Activated T-helper 1 cell treated with anti-CD3 and anti-CD28 coated beads, Interleukin-2, amount 50 U/mL, for 16 hours (primary cell): ENCODE measurements around the gene KCNH1.

Experiments used
- DNase-seq, 2 donors: peaks; one replicate each; pipeline ENCODE4 v3.0.0-alpha.2; 2020; ENCODE audit warnings: low read depth in 1 of 2, low spot score in 1 of 2

The KCNH1 gene

DNA sequence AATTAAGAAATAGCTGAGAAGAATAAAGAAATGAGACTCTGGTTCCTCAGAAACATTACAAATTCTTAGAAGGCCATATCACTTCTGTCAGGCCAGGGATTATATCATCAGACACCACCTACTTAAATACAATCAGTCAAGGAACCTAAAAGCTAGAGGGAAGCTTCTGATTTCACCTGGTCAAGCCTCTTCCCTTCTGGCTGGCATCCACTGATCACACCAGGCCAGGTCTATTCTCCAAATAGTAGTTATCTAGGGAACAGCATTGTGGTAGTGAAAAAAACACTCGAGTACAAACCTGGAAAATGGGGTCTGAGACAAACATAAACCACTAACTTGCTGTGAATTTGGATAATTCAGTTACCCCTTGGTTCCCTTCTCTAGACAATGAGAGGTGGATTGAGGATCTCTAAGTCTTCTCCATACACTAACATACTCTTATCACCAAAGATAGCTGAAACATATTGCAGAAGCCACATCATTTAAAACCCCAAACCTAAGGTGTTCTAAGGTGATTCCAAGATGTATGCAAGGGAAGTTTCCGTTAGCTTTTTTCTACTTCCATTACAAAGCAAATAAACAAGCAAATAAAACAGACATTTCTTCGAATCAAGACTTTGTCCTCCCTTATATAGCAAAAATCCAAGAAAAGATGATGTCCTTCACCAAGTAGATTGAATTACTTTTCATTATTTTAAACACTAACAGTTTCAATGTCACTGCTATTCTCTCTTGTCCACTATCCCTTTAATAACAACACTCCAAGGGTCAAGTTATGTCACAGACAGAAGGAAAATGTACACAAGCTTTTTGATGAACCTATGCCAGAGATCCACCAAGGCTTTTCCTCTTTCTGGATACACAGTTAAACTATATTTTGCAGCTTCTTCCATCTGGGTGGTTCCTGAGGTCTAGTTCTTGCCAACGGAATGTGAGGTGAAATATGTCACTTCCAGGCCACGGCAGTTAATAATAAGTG, 212.9 kb downstream of the KCNH1 start:
- no peak for DNase-seq

DNA sequence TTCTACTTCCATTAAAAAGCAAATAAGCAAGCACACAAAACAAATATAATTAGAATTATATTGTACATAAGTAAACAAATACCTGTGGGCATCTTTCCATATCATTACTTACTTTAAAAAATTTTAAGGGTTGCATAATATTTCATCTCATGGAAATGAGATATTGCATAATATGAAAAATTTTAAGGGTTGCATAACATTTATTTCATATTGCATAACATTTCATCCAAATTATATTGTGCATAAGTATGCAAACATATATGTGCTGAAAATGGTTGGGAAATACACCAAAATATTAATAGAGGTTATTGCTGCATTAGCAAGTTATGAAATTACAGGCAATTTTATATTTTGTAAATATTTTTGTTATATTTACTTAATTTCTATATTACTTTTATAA, 213.7 kb downstream of the KCNH1 start:
- DNase-seq, result no peak

DNA sequence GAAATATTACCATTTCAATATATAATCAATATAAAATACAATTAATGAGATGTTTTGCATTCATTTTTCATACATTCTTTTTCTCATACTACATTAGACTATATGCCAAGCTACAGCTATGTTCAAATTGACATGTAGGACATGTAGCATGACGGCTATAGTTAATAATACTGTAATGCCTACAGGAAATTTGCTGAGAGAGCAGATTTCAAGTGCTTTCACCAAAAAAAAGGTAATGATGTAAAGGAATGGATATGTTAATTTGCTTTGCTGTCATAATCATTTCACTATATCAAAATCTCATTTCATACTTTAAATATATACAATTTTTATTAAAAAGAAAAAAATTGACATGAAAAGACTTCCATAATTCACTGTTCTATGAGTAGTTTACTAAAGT, 215.1 kb downstream of the KCNH1 start:
- DNase-seq, result no peak

DNA sequence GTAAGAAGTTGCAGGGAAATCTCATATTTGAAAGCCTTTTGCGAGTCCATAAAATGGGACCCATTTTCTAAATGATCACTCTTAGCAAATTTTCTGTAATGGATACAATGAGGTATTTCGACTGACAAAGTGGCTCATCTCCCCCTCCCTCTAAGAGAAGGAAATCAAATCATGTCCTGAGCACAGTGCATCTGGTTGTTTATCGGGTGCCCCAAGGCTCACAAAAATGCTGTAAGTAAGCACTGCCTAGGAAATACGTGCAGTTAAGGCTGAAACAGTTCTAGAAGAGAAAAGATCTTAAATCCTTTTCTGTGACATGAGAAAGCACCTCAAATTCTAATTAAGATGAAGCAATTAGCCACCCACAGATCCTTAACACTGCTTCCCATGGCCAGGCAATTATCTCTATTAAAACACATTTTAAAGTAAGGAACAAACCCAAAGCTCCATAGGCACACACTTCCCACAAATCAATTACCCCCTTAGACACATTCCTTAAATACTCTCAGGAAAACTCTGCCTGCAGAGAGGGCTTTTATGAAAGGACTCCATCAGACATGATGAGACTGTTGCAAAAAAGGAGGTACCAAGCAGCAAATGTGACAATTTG, 216.3 kb downstream of the KCNH1 start:
- no peak for DNase-seq

DNA sequence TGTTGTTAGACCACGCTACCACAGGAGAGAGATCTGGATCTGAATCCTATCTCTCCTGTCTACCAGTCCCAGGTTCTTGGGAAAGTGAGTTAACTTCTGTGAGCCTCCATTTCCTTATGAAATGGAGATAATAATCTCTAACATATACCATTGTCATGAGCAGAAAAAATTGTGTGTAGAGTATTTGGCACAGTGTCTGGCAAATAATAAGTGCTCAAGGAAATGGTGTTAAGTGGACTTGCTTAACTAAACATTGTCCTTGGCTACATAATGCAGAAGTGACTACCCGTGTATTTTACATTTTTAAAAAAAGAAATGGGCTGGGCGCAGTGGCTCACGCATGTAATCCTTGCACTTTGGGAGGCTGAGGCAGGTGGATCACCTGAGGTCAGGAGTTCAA, 217.4 kb downstream of the KCNH1 start:
- no peak for DNase-seq

DNA sequence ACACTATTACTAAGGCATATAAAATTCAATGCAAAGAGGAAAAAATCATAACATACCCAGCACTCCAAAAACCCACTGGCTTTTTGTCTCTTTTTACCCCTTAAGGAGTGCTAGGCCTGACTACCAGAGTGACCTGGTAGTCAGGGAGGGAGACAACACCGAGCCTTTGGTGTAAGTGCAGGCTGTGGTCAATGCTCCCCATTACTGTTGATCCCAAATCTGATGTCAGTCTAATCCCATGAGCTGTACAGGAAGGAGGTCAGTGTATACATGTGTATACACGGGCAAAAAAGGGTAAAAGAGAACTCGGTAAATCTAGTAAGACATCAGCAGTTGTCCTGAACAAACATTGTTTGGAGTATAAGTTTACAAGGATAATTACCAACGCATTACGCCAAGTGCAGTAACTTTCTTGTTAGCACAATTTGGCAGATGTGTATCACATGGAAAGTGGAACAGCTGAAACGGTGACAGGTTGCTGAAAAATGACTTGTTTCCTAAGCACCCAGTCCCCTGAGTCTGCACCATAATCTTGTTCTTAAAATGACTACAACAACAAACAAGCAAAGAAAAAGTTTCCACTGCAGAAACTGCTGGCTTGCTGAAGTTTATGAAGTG, 217.9 kb downstream of the KCNH1 start:
- no peak for DNase-seq

DNA sequence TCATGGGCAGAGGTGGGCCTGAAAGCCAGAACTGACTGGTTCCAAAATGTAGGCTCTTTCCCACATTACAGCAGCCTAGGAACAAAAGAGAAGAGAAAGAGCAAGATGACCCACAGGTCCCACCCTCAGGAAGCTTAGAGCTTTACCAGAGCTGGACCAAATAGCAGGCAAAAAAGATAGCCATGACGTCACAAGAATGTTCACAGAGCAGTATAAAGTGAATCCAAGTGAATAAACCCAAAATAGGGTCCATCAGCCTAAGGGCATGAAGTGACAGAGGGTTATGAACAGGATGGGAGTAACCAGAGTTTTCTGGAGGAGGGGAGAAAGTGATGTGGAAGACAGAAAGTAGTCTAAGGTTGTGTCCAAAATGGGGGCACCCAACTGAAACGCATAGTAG, 221.2 kb downstream of the KCNH1 start:
- no peak for DNase-seq

DNA sequence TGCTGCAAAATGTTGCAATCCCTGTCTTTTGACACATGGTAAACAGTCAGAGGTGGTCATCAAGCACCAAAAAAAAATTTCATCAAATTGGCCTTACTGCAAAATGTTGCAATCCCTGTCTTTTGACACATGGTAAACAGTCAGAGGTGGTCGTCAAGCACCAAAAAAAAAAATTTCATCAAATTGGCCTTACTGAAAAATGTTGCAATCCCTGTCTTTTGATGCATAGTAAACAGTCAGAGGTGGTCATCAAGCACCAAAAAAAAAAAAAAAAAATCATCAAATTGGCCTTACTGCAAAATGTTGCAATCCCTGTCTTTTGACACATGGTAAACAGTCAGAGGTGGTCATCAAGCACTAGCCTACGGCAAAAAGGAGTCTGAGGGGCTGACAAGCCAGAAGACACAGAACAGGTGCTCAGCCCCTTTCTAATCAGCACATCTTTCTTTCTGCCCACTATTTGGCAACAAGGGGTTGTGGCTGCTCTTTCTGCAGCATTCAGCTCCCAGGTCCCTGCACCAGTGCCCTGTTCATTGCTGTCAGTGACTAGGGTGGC, 223.8 kb downstream of the KCNH1 start:
- no peak for DNase-seq

DNA sequence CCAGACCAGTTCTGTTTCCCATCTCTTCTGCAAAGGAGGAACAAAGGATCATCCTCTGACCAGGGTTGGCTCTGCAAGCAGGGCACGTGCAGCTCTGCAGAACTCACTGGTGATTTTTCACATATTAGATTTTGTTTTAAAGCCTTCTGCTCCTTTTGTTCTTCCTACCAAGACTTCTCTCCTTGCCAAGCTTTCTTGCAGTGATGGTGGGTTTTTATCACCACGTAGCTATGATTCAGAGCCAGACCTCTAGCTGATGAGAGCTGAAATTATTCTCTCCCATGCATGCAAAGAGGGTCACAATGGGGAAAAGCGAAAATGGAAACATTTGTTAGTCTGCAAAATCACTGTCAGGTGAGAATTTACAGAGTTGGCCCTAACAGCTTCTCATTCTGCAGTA, 225.2 kb downstream of the KCNH1 start:
- no peak for DNase-seq

DNA sequence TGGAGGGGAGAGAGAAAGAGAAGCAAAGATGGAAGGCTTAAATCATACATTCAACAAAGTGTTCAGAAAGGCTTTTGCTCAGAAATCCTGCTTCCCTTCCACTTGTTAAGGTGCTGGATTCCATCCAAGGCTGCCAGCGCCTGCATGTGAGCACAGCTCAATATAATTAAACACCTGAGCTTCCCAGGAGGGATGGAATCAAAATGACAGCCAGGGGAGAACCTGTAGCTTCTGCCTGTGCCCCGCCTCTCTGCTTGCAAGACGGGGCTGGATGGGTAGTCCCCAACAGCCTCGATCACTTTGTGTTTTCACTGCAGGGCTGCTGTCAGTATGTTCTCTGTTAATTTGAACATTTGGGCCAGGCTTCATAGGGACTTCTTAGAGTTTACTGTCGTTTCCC, 225.7 kb downstream of the KCNH1 start:
- DNase-seq, result no peak

DNA sequence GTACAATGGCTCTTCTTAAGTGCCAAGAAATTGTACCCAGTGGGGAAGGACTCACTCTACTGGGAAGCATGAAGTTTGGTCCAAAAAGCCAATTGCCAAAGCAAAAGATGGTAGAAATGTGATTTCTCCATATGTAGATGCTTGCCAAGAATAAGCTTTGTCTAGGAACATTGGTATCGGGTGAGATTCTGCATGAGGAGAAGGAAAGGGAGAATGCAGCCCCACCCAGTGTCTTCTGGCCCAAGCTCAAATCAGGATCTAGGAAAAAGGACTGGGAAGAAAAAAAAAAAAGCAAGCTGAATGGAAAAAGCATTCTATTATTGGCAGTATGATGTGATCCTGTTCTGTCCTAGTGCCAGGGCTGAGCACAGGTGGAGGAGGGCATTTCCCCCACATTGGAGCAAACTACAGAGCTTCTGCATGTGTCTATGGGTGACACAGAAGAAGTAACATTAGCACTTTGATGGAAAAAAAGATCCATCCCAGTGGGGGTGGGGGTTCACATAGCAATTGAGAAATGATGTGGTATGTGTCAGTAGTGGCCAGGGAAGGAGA, 226.6 kb downstream of the KCNH1 start:
- no peak for DNase-seq

DNA sequence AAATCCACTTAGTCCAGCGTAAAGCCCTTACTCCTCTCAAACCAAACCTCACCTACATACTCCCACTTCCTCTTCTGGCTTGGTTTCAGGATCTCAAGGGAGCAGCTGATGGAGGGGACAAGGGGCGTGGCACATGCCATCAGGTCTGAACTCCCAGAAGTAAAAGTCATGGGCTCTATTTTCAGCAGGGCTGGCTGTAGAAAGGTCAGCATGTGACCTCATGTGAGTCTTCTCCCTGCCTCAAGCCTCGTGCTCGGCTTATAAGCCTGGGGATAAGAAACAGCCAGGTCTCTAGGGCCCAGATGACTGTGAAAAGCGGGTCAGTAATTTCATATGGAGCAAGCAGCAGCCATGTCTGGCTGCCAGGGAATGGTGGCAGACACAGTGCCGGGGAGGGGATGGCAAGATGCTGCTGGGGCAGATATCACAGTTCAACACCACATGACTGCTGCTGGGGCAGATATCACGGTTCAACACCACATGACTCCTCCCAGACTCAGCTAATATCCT, 227.9 kb downstream of the KCNH1 start:
- no peak for DNase-seq

DNA sequence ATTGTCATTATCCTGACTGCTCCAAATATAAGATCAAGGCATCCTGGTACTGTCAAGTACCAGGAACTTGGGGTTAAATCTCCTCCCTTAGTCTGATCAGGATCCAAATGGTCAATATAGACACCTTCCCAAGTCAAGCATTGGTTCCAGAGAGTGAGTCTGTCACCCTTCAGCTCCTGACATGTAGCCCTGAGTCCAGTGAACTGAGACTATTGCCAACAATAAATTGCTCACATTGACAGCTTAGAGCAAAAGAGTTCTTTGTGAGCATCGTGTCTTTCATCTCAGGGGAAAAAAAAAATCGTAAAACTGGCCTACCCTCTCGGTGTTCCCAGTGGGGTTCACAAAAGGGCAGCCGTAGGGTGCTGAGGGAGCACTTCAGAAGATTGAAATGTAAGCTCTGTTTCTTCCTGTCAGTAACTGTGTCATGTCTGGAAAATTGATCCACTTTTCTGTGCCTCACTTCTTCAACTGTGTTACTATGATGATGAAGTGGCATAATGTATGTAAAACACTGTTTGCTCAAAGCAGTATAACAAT, 228.5 kb downstream of the KCNH1 start:
- no peak for DNase-seq

DNA sequence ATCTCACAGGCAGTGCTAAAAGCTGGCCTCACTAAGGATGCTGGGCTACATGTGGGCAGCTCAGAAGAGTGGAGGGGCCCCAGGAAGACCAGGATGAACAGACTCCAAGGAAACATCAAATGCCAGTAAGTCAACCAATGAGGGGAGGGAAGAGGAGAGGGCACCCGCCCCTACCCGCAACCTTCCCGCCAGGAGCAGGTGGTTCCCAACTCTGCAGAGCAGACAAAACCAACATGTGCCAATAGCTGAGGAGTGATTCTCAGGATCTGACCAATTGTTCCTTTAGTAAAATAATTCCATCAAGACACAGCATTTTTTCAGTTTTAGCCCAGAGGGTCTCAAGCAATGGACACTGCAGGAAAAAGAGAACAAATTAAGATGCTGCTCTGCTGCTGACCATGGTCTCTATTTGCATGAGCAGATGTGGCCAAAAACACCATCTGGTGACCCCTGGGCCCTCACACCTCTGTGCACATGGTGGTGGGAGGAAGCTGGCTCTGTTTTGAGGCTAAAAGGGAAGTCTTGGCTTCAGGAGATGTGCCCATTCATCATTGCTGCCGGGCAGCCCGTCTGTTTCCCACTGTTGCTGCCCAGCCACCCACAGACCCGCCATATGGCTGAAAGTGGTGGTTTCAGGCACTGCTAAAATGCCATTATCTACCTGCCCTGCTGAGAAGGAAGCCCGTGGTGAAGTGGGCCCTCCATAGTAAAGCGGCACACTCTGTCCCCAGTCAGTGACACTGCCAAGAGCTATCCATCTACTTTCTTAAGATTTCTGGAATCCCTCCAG, 231.8 kb downstream of the KCNH1 start:
- DNase-seq, result no peak

DNA sequence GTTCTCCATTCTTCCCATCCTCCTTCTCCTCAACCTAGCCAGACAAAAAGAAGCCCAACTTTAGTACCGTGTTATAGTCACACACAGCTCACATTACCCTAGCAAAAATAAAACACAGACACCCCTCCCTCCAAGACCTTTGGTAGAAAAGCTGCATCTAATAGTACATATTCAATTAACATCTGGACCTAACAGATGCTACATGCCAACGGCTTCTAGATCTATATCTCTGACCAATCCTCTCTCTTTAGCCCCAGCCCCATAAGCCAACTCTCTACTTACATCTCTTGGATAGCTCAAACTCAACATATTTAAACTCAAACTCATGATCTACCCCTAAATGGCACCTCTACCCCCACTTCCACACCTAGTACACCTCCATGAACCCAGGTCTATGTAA, 233.1 kb downstream of the KCNH1 start:
- DNase-seq, result no peak

DNA sequence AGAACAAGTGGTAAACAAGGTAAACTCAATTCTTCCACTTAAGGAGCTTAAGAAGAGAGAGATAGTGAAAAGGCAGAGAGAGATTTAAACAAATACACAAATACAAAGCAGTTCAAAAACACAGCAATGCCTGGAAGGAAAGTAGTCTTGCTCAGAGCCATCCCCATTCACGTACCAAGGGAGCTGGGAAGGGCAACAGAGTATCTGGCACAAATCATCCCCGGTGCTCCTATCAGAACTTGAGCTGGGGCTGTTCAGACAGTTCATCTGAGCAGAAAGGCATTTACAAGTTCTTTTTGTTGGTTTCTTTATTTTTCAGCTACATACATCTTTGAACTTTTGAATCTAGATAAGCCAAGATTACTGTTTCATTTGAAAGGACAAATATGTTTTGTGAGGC, 233.9 kb downstream of the KCNH1 start:
- no peak for DNase-seq

DNA sequence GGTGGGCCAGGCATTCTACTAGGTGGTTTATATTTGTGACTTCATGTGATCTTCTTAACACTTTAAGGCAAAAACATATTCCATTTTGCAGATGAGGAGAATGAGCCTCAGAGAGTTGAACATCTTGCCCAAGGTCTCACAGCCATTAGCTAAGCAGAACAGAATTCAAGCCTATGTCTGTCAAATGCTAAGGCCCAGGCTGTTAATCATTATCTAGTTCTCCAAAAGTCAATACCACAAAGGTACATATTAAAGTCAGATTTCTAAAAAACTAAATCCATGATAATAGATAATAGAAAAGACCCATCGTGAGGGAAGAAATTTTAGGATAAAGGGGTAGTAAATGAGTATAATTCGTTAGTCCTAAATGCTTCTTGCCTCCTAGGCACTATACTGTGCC, 234.3 kb downstream of the KCNH1 start:
- DNase-seq, result no peak

DNA sequence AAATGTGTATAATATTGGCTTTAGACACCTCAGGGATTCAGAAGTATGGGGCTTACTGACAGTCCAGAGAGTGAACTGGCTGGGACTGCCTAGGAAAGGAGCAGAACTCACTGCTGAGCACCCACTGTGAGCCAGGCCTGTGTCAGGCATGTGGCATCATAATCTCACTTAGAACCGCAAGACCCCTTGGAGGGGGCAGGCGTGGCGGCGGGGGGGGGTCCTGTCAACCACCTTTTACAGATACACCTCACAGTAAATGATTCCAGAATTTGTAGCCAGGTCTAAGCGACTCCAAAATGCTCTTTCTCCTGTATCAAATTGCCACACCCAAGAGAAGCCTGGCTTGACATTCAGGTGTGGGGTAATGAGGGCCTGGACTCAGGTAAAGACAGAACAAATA, 235.5 kb downstream of the KCNH1 start:
- DNase-seq, result no peak

DNA sequence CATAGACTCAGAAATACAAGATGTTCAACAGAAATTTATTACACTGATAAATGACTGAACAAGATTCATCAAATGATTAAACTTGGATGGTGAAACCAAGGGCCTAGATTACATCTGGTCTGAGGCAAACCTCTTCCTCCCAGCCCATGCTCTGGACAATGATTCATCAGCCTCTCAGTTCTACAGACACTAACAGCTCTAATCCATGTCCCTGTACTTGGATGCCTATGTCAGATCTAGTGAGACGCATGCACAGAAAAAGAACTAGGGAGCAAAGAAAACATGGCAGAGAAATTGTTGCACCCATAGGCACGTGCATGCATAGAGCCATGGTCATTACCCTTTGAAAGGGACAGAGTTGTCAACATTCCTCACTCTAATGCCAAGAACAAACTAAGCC, 250.1 kb downstream of the KCNH1 start:
- no peak for DNase-seq
